ENCODE measurements around the gene PLEKHA4. TPM values are rescaled to one million over a fixed set of nuclear protein-coding genes. Genes with fewer than 3 reads are reported as not detected.

Gene PLEKHA4
- total RNA-seq, 1 donor from 2014 or later, result 6.2 TPM

DNA sequence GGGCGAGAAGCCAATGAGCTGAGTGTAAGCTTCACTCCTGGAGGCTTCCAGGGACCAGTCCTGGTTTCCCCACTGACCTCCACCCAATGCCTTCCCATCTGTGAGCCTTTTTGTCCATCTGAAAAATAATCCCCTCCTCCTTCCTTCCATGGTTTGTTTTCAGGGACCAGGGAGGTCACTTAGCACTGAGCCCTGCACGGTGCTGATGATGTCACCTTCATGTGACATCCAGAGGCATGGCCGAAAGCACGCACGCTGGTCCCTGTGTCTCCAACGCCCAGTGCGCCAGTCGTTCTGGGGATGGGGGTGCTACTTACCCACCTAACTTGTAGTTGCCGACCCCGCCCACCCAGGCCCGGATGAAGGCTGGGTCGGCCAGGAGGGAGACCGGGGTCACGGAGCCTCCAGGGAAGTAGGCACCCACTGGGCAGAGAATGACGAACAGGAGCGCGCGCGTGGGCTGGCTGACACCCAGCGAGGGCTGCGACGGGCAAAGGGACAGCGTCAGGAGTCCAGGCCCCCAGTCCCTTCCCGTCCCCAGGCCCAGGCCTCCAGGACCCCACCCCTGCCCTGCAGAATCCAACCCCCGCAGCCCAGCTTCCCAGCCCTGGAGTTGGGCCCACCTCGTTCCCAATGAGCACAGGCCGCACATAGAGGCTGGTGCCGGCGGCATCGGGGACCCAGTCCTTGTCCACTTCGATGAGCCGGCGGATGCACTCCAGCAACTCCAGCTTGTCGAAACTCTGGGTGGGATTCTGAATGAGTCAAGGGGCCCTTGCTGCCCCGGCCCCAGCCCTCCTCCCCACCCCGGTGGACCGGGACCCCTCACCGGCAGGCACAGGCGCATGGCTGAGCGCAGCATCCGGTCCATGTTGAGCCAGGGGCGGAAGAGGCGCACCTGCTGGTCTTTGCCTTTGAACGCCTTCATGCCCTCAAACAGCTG is 68.8 kb downstream of the PLEKHA4 start:
- Histone ChIP-seq H2AFZ (replicated peaks) (no peak overlapping the region), H3K4me3 (no peak overlapping the region), H4K20me1 (ENCODE audit: low read depth) (no peaks in the 10 kb centered on the region), H3K4me2 (no peak overlapping the region), H3K79me2 (ENCODE audit: low read depth) (no peaks in the 10 kb centered on the region), H3K36me3 (no peaks in the 10 kb centered on the region), H3K27me3 (no peaks in the 10 kb centered on the region), H3K27ac (peak overlapping the region; percentile 62), H3F3A (ENCODE audit: low read depth) (peaks cover 6% of the 10 kb centered on the region), H3K4me1 (peaks cover 8% of the 10 kb centered on the region), H3K9ac (no peak overlapping the region), H3K9me3 (ENCODE audit: low read depth) (no peaks in the 10 kb centered on the region)
- Mint-ChIP-seq H3K27ac (peak overlapping the region; percentile 89), H3K27me3 (ENCODE audit: insufficient read depth, low read depth) (no peaks in the 10 kb centered on the region), H3K4me3 (peak overlapping the region; percentile 38), H3K36me3 (peaks cover 3% of the 10 kb centered on the region), H3K4me1 (peaks cover 30% of the 10 kb centered on the region), H3K9me3 (no peaks in the 10 kb centered on the region)
- TF ChIP-seq, protein P1, sequence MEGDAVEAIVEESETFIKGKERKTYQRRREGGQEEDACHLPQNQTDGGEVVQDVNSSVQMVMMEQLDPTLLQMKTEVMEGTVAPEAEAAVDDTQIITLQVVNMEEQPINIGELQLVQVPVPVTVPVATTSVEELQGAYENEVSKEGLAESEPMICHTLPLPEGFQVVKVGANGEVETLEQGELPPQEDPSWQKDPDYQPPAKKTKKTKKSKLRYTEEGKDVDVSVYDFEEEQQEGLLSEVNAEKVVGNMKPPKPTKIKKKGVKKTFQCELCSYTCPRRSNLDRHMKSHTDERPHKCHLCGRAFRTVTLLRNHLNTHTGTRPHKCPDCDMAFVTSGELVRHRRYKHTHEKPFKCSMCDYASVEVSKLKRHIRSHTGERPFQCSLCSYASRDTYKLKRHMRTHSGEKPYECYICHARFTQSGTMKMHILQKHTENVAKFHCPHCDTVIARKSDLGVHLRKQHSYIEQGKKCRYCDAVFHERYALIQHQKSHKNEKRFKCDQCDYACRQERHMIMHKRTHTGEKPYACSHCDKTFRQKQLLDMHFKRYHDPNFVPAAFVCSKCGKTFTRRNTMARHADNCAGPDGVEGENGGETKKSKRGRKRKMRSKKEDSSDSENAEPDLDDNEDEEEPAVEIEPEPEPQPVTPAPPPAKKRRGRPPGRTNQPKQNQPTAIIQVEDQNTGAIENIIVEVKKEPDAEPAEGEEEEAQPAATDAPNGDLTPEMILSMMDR (IDR thresholded peaks at IDR 0.05), result no peak
- TF ChIP-seq EZH2phosphoT487 (IDR thresholded peaks at IDR 0.05) (no peak), EZH2 (IDR thresholded peaks at IDR 0.05) (no peak)
- no peak for DNase-seq (ENCODE audit: low spot score)

- no peak overlapping the region for H3K4me3 ChIP-seq
- H3K9ac ChIP-seq, result no peak overlapping the region
- no peak overlapping the region for H3K4me3 Mint-ChIP-seq
- no peaks in the 10 kb centered on the region for H3K36me3 ChIP-seq
- no peaks in the 10 kb centered on the region for H3K9me3 ChIP-seq (ENCODE audit: low read depth)
- H3K27me3 Mint-ChIP-seq (ENCODE audit: insufficient read depth, low read depth), result no peaks in the 10 kb centered on the region
- H3K4me1 ChIP-seq, result peaks cover 8% of the 10 kb centered on the region
- TF ChIP-seq, protein P1 (IDR thresholded peaks at IDR 0.05), result no peak
- TF ChIP-seq EZH2phosphoT487 (IDR thresholded peaks at IDR 0.05) (no peak), EZH2 (IDR thresholded peaks at IDR 0.05) (no peak)
- H3K9me3 Mint-ChIP-seq, result no peaks in the 10 kb centered on the region
- H3F3A ChIP-seq (ENCODE audit: low read depth), result peaks cover 6% of the 10 kb centered on the region
- no peak overlapping the region for H2AFZ ChIP-seq (replicated peaks)
- peak overlapping the region; percentile 2 for H3K4me2 ChIP-seq
- H3K79me2 ChIP-seq (ENCODE audit: low read depth), result no peaks in the 10 kb centered on the region
- peaks cover 31% of the 10 kb centered on the region for H3K4me1 Mint-ChIP-seq
- peaks cover 3% of the 10 kb centered on the region for H3K36me3 Mint-ChIP-seq
- H3K27ac Mint-ChIP-seq, result peak overlapping the region; percentile 50
- DNase-seq (ENCODE audit: low spot score), result peak; percentile 51
- no peaks in the 10 kb centered on the region for H3K27me3 ChIP-seq
- H3K27ac ChIP-seq, result peak overlapping the region; percentile 62
- no peaks in the 10 kb centered on the region for H4K20me1 ChIP-seq (ENCODE audit: low read depth)
These were observed 69.5 kb downstream of the PLEKHA4 start for GRCh38 chr19:48798937-48799336.

- DNase-seq (ENCODE audit: low spot score), result no peak
- Mint-ChIP-seq H3K9me3 (no peaks in the 10 kb centered on the region), H3K27ac (peak overlapping the region; percentile 92), H3K27me3 (ENCODE audit: insufficient read depth, low read depth) (peaks cover 2% of the 10 kb centered on the region), H3K36me3 (peaks cover 3% of the 10 kb centered on the region), H3K4me1 (peaks cover 31% of the 10 kb centered on the region), H3K4me3 (peak overlapping the region; percentile 50)
- Histone ChIP-seq H3K9ac (no peak overlapping the region), H3K79me2 (ENCODE audit: low read depth) (no peaks in the 10 kb centered on the region), H3K4me3 (no peak overlapping the region), H3K9me3 (ENCODE audit: low read depth) (no peaks in the 10 kb centered on the region), H3K36me3 (no peaks in the 10 kb centered on the region), H3K4me2 (no peak overlapping the region), H2AFZ (replicated peaks) (no peak overlapping the region), H3F3A (ENCODE audit: low read depth) (peaks cover 6% of the 10 kb centered on the region), H3K4me1 (peaks cover 8% of the 10 kb centered on the region), H3K27ac (no peak overlapping the region), H3K27me3 (no peaks in the 10 kb centered on the region), H4K20me1 (ENCODE audit: low read depth) (no peaks in the 10 kb centered on the region)
- TF ChIP-seq EZH2 (IDR thresholded peaks at IDR 0.05), result no peak
- TF ChIP-seq EZH2phosphoT487 (IDR thresholded peaks at IDR 0.05), result no peak
- TF ChIP-seq, protein P1 (IDR thresholded peaks at IDR 0.05), result no peak
These were observed 71.3 kb downstream of the PLEKHA4 start for GRCh38 chr19:48797103-48797502.
